ENCODE results near the gene FANCC.

DNA sequence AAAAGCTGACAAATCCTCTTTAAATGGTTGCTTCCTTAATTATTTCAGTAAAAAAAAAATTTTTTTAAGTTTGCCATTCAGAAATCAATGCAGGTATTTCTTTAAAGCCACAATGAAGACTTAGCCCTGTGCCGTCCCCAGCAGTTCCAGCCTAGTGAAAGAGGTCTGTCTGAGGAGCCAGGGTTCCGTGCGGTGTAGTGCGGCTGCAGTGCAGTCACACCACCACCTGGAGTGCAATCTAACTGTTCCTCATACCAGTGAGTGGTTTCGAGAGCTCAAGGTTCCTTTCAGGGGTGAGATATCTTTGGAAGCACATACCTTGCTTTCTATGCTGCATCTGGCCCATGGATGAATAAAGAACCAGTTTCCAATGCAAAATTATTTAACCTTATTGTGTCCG, 87.5 kb downstream of the FANCC start:
- TF ChIP-seq, protein P1, sequence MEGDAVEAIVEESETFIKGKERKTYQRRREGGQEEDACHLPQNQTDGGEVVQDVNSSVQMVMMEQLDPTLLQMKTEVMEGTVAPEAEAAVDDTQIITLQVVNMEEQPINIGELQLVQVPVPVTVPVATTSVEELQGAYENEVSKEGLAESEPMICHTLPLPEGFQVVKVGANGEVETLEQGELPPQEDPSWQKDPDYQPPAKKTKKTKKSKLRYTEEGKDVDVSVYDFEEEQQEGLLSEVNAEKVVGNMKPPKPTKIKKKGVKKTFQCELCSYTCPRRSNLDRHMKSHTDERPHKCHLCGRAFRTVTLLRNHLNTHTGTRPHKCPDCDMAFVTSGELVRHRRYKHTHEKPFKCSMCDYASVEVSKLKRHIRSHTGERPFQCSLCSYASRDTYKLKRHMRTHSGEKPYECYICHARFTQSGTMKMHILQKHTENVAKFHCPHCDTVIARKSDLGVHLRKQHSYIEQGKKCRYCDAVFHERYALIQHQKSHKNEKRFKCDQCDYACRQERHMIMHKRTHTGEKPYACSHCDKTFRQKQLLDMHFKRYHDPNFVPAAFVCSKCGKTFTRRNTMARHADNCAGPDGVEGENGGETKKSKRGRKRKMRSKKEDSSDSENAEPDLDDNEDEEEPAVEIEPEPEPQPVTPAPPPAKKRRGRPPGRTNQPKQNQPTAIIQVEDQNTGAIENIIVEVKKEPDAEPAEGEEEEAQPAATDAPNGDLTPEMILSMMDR (IDR thresholded peaks at IDR 0.05) = no peak
- no peak for TF ChIP-seq POLR2A (IDR thresholded peaks at IDR 0.05)
